ENCODE results near the gene KLHDC10.

DNA sequence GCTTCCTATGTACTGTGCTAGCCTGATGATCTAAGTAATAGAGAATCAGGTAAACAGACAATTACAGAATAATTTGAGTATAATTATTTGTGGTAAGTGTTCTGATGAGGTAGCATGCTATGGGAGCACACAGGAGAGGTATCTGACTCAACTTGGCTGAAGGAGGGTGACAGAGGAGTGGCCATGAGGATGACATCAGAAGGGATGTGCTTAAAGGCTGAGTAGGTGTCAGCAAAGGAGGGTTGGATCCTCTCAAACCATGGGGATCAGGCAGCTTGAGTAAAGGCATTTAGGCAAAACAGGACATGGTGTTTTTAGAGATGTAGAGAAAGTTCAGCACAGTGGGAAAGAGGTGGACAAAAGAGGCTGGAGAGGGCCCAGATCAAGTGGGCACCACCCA, 29.0 kb downstream of the KLHDC10 start:
- TF ChIP-seq, protein P1, sequence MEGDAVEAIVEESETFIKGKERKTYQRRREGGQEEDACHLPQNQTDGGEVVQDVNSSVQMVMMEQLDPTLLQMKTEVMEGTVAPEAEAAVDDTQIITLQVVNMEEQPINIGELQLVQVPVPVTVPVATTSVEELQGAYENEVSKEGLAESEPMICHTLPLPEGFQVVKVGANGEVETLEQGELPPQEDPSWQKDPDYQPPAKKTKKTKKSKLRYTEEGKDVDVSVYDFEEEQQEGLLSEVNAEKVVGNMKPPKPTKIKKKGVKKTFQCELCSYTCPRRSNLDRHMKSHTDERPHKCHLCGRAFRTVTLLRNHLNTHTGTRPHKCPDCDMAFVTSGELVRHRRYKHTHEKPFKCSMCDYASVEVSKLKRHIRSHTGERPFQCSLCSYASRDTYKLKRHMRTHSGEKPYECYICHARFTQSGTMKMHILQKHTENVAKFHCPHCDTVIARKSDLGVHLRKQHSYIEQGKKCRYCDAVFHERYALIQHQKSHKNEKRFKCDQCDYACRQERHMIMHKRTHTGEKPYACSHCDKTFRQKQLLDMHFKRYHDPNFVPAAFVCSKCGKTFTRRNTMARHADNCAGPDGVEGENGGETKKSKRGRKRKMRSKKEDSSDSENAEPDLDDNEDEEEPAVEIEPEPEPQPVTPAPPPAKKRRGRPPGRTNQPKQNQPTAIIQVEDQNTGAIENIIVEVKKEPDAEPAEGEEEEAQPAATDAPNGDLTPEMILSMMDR (IDR thresholded peaks at IDR 0.05; ENCODE audit: low read depth, low read length, poor library complexity, severe bottlenecking) = no peak
- TF ChIP-seq EZH2phosphoT487 (IDR thresholded peaks at IDR 0.05; ENCODE audit: borderline replicate concordance, low read length) = no peak
